Measurements from ENCODE around the gene FADS1. TPM values are rescaled to one million over a fixed set of nuclear protein-coding genes. Genes with fewer than 3 reads are reported as not detected.

Gene FADS1
- total RNA-seq, 4 donors from 2014 or later: 2.2 to 13.8 (median 3.7) TPM

DNA sequence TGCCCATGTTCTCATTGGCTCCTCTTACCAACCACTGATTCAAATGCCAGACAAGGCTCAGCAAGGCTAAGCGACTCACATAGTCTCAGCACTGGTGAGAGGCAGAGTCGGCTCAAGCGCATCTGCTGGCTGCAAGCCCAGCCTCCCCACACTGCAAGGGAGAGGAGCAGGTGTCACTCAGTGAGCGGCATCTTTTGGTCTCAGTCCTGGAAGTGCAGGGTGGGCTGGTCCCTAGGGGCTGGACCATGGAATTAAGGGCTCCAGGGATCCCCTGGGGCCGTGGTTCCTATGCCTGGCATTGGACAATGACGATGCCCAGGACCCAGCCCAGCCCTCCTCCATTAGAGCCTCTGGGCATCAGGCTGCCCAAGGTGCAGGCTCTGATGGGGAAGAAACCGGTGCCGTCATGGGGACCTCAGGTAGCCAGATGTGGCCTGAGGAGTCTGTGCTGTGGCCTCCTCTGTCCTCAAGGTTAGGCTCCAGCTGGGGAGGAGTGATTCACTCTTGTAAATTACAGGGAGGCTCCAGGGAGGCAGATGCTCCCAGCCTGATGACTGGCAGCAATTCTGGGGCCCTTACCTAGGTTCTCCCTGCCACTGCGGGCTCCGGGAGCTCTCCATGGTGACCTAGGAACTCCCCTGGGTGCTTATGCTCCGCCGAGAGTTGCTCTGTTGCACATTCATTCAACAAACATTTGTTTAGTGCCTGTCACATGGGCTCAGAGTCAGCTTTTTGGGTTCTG, 39.3 kb upstream of the FADS1 start:
- TF ChIP-seq, protein P1, sequence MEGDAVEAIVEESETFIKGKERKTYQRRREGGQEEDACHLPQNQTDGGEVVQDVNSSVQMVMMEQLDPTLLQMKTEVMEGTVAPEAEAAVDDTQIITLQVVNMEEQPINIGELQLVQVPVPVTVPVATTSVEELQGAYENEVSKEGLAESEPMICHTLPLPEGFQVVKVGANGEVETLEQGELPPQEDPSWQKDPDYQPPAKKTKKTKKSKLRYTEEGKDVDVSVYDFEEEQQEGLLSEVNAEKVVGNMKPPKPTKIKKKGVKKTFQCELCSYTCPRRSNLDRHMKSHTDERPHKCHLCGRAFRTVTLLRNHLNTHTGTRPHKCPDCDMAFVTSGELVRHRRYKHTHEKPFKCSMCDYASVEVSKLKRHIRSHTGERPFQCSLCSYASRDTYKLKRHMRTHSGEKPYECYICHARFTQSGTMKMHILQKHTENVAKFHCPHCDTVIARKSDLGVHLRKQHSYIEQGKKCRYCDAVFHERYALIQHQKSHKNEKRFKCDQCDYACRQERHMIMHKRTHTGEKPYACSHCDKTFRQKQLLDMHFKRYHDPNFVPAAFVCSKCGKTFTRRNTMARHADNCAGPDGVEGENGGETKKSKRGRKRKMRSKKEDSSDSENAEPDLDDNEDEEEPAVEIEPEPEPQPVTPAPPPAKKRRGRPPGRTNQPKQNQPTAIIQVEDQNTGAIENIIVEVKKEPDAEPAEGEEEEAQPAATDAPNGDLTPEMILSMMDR (IDR thresholded peaks at IDR 0.05): no peak
- no peak for TF ChIP-seq EP300 (IDR thresholded peaks at IDR 0.05; ENCODE audit: low read depth)
- TF ChIP-seq POLR2AphosphoS5 (IDR thresholded peaks at IDR 0.05): no peak
- TF ChIP-seq POLR2A (IDR thresholded peaks at IDR 0.05): no peak
- 83% methylated on average over 12 of the region's 12 CpGs; no CpG with 5 or more reads in 1 of the 2 donors for WGBS, 2 donors (ENCODE audit: low coverage in 1 of 2)
- H3K4me1 ChIP-seq: no peaks in the 10 kb centered on the region
- H3K4me3 ChIP-seq: no peak overlapping the region
- no peaks in the 10 kb centered on the region for H3K36me3 ChIP-seq
- no peaks in the 10 kb centered on the region for H3K9me3 ChIP-seq
- intact Hi-C loops (cut with DNase I; ENCODE audit: low total_unique reads): no loop called here
- H3K27me3 ChIP-seq: no peaks in the 10 kb centered on the region
- DNase-seq: no peak
- in situ Hi-C loops (cut with MboI; ENCODE audit: low pct_ligation_motif_present in 1 of 4, low pct_unique_long_range_greater_than_20kb in 1 of 4, low sequenced_read_pairs in 3 of 4): loop anchor here in 2 of 4 donors (25.0 kb wide), 1 partner anchor 456 kb away; no protein-coding TSS in a partner anchor
- no peak overlapping the region for H3K27ac ChIP-seq

DNA sequence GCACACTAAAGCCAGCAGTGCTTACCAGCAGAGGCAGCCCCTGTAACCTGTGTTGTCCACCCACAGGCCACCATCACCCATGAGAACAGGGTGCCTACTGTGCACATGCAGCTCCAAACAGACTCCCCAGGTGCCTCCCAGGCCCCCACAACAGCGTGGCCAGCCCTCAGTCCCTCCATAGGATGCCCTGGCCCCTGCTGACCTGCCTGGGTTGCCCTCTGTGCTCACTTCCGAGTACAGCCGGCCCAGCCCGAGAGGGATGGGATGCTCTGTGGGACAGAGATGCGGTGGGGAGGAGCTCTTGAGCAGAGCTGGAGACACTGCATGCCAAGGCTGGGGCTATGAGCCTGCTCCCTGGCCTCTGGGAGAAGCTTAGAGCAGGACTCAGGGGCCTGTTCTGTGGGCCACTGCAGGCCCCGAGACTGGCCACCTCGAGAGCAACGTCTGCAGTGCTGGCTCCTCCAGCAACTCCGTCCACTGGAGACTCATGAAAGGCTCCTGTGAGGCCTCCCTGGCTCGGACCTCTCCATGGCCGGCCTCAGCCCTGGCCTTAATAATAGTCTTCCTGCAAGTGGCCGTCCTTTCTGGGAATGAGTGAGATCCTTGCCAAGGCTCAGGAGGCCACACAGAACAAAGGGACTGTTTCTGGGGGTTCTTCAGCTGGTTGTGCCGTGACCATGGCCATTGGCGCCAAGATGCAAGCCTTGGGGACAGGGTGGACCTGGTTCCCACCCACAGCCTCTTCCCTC, 38.3 kb upstream of the FADS1 start:
- no peak overlapping the region for H3K4me3 ChIP-seq
- H3K27me3 ChIP-seq: no peaks in the 10 kb centered on the region
- no peak overlapping the region for H3K27ac ChIP-seq
- WGBS, 2 donors (ENCODE audit: low coverage in 1 of 2): 93% methylated on average over 9 of the region's 14 CpGs; no CpG with 5 or more reads in 1 of the 2 donors
- intact Hi-C loops (cut with DNase I; ENCODE audit: low total_unique reads) (no loop called here), in situ Hi-C loops (cut with MboI; ENCODE audit: low pct_ligation_motif_present in 1 of 4, low pct_unique_long_range_greater_than_20kb in 1 of 4, low sequenced_read_pairs in 3 of 4) (loop anchor here in 2 of 4 donors (25.0 kb wide), 1 partner anchor 457 kb away; no protein-coding TSS in a partner anchor)
- no peak for TF ChIP-seq POLR2AphosphoS5 (IDR thresholded peaks at IDR 0.05)
- TF ChIP-seq, protein P1 (IDR thresholded peaks at IDR 0.05): no peak
- TF ChIP-seq EP300 (IDR thresholded peaks at IDR 0.05; ENCODE audit: low read depth): no peak
- TF ChIP-seq POLR2A (IDR thresholded peaks at IDR 0.05): no peak
- H3K9me3 ChIP-seq: no peaks in the 10 kb centered on the region
- DNase-seq: no peak
- H3K4me1 ChIP-seq: no peaks in the 10 kb centered on the region
- no peaks in the 10 kb centered on the region for H3K36me3 ChIP-seq

DNA sequence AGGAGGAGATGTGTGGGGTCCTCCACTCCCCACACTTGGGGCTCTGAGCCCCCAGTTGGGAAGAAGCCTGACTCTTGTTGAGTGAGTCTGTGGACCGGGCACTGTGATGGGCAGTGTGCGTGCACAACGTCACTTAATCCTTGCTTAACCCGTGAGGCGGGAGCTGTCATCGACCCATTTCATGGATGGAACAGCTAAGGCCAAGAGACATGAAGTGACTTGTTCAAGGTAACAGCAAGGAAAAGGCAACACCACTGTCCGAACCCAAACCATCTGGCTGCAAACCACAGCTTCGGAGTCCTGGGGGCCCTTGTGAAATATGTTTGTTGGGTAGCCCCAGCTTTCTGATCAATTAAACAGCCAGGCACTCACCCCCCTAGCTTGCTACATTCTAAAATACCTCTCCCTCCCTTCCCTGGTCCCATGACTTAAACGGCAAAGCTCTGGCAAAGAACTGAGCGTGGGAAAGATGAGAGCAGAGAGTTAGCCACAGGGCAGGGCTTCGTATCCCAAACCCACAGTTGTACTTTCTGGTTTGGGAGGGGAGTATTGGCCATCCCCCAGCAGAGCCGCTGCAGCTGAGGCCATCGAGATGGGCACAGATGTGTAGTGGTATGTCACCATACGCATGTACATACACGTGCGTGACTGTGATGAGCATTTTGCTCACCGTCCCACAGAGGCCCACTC, 37.5 kb upstream of the FADS1 start:
- H3K27me3 ChIP-seq: no peaks in the 10 kb centered on the region
- 92 to 96% methylated on average over 5 to 17 of the region's 17 CpGs for WGBS, 2 donors (ENCODE audit: low coverage in 1 of 2)
- intact Hi-C loops (cut with DNase I; ENCODE audit: low total_unique reads) (no loop called here), in situ Hi-C loops (cut with MboI; ENCODE audit: low pct_ligation_motif_present in 1 of 4, low pct_unique_long_range_greater_than_20kb in 1 of 4, low sequenced_read_pairs in 3 of 4) (loop anchor here in 2 of 4 donors (25.0 kb wide), 1 partner anchor 458 kb away; no protein-coding TSS in a partner anchor)
- DNase-seq: no peak
- TF ChIP-seq POLR2AphosphoS5 (IDR thresholded peaks at IDR 0.05): no peak
- TF ChIP-seq, protein P1 (IDR thresholded peaks at IDR 0.05): no peak
- no peak for TF ChIP-seq EP300 (IDR thresholded peaks at IDR 0.05; ENCODE audit: low read depth)
- no peak for TF ChIP-seq POLR2A (IDR thresholded peaks at IDR 0.05)
- no peaks in the 10 kb centered on the region for H3K9me3 ChIP-seq
- no peaks in the 10 kb centered on the region for H3K4me1 ChIP-seq
- H3K36me3 ChIP-seq: no peaks in the 10 kb centered on the region
- H3K27ac ChIP-seq: no peak overlapping the region
- H3K4me3 ChIP-seq: no peak overlapping the region
